ENCODE results near the gene FLOT2. TPM values are rescaled to one million over a fixed set of nuclear protein-coding genes. Genes with fewer than 3 reads are reported as not detected.

Gene FLOT2
- total and polyA plus RNA-seq, 7 experiments from 2014 or later: 134 to 309 (median 228) TPM

GRCh38 chr17:28834420-28834819 lies 63.1 kb downstream of the FLOT2 start:
- Histone ChIP-seq H3K9me3 (ENCODE audit: control insufficient read depth in 2 of 3, low read length in 3 of 3) (no peaks in the 10 kb centered on the region), H3K4me3 (ENCODE audit: low read length) (no peak overlapping the region), H3K36me3 (ENCODE audit: control insufficient read depth in 2 of 3, insufficient read depth in 3 of 3, low read length in 3 of 3) (peaks cover 0 to 9% (median 0%) of the 10 kb centered on the region in 3 experiments), H3K27me3 (ENCODE audit: control insufficient read depth in 2 of 2, insufficient read depth in 2 of 2, low read length in 2 of 2) (no peaks in the 10 kb centered on the region), H3K4me1 (ENCODE audit: control insufficient read depth in 2 of 2, insufficient read depth in 2 of 2, low read length in 2 of 2) (peaks cover 0 to 2% of the 10 kb centered on the region in 2 donors), H3K27ac (ENCODE audit: low read depth, low read length) (no peak overlapping the region)
- no peak for DNase-seq
- Mint-ChIP-seq H3K4me1 (peaks cover 11 to 26% (median 18%) of the 10 kb centered on the region in 7 donors), H3K27me3 (no peaks in the 10 kb centered on the region), H3K4me3 (no peak overlapping the region), H3K9me3 (peaks cover 0 to 1% (median 0%) of the 10 kb centered on the region in 11 donors), H3K27ac (peak overlapping the region in 2 of 9 donors; percentile 30 to 48), H3K36me3 (peaks cover 6 to 21% (median 20%) of the 10 kb centered on the region in 5 donors)
- intact Hi-C loops (cut with micrococcal nuclease): no loop called here
- ATAC-seq: no peak
- CTCF ChIA-PET: no interaction called here
- POLR2A ChIA-PET: interaction anchor here (0.6 kb wide), 1 partner anchor 37 kb away, joined by 5 read pairs; no protein-coding TSS in a partner anchor

Small RNA genes within 50 kb of the gene (microRNA-seq; reads per million reads assigned to microRNA genes)
- gene MIR451B (ENCODE audit: borderline microRNAs expressed): not detected

Other genes starting within 250 kb of the FLOT2 start
- gene SDF2, start 235.8 kb downstream of the FLOT2 start, total RNA-seq: 10 to 100 TPM; 28.6 to 49.5 (median 43.8) TPM
- 10 to 100 TPM; 52.1 to 85.2 TPM for gene SDF2, start 235.8 kb downstream of the FLOT2 start, polyA plus RNA-seq
- gene SUPT6H, start 235.5 kb downstream of the FLOT2 start, total RNA-seq: 100 to 1,000 TPM in 2 of 5 experiments, 10 to 100 TPM in 3; 91.2 to 132 (median 98.5) TPM
- gene SUPT6H, start 235.5 kb downstream of the FLOT2 start, polyA plus RNA-seq: 10 to 100 TPM in 1 of 2 donors, 1 to 10 TPM in 1; 9.8 to 23.8 TPM
- gene PROCA1, start 185.8 kb downstream of the FLOT2 start, total RNA-seq: 10 to 100 TPM in 2 of 5 experiments, 1 to 10 TPM in 3; 5.2 to 14.4 (median 7.3) TPM
- 1 to 10 TPM in 1 of 2 donors, under 1 TPM in 1; 0.44 to 1.4 TPM for gene PROCA1, start 185.8 kb downstream of the FLOT2 start, polyA plus RNA-seq
- 10 to 100 TPM; 11.0 to 50.2 (median 16.4) TPM for gene RAB34, start 179.9 kb downstream of the FLOT2 start, total RNA-seq
- 10 to 100 TPM; 12.2 to 19.2 TPM for gene RAB34, start 179.9 kb downstream of the FLOT2 start, polyA plus RNA-seq
- gene RPL23A, start 177.7 kb downstream of the FLOT2 start, total RNA-seq: 1,000 to 10,000 TPM; 1,887 to 3,452 (median 3,095) TPM
- 1,000 to 10,000 TPM; 5,029 to 6,337 TPM for gene RPL23A, start 177.7 kb downstream of the FLOT2 start, polyA plus RNA-seq
- gene TLCD1, start 171.5 kb downstream of the FLOT2 start, total RNA-seq: 1 to 10 TPM in 1 of 5 experiments, under 1 TPM in 2, not detected in 2; 0.69 to 3.0 (median 0.79) TPM
- not detected for gene TLCD1, start 171.5 kb downstream of the FLOT2 start, polyA plus RNA-seq
- gene NEK8, start 168.9 kb downstream of the FLOT2 start, total RNA-seq: 10 to 100 TPM in 3 of 5 experiments, 1 to 10 TPM in 2; 7.5 to 12.8 (median 11.3) TPM
- 1 to 10 TPM; 3.3 to 4.5 TPM for gene NEK8, start 168.9 kb downstream of the FLOT2 start, polyA plus RNA-seq
- gene TRAF4, start 153.7 kb downstream of the FLOT2 start, total RNA-seq: 100 to 1,000 TPM in 2 of 5 experiments, 10 to 100 TPM in 3; 22.3 to 228 (median 81.6) TPM
- gene TRAF4, start 153.7 kb downstream of the FLOT2 start, polyA plus RNA-seq: 1 to 10 TPM; 1.3 to 2.3 TPM
- gene FAM222B, start 54.9 kb downstream of the FLOT2 start, total RNA-seq: 10 to 100 TPM; 16.5 to 24.4 (median 22.3) TPM
- gene FAM222B, start 54.9 kb downstream of the FLOT2 start, polyA plus RNA-seq: 10 to 100 TPM; 11.8 to 23.1 TPM
- gene ERAL1, start 42.7 kb downstream of the FLOT2 start, total RNA-seq: 10 to 100 TPM; 19.8 to 50.0 (median 24.9) TPM
- gene ERAL1, start 42.7 kb downstream of the FLOT2 start, polyA plus RNA-seq: 10 to 100 TPM; 41.3 to 56.6 TPM
- 10 to 100 TPM; 20.0 to 51.3 (median 30.4) TPM for gene DHRS13, start 5.3 kb upstream of the FLOT2 start, total RNA-seq
- gene DHRS13, start 5.3 kb upstream of the FLOT2 start, polyA plus RNA-seq: 10 to 100 TPM; 15.3 to 29.9 TPM
- 100 to 1,000 TPM in 4 of 5 experiments, 10 to 100 TPM in 1; 89.3 to 162 (median 134) TPM for gene PHF12, start 53.8 kb upstream of the FLOT2 start, total RNA-seq
- 10 to 100 TPM in 1 of 2 donors, 1 to 10 TPM in 1; 6.2 to 21.8 TPM for gene PHF12, start 53.8 kb upstream of the FLOT2 start, polyA plus RNA-seq
- gene SEZ6, start 108.3 kb upstream of the FLOT2 start, total RNA-seq: 1 to 10 TPM in 1 of 5 experiments, under 1 TPM in 1, not detected in 3; 0.40 to 2.0 TPM
- under 1 TPM; 0.63 to 0.66 TPM for gene SEZ6, start 108.3 kb upstream of the FLOT2 start, polyA plus RNA-seq
- 1 to 10 TPM; 1.6 to 6.4 (median 5.3) TPM for gene PIPOX, start 145.4 kb upstream of the FLOT2 start, total RNA-seq
- under 1 TPM; 0.27 to 0.49 TPM for gene PIPOX, start 145.4 kb upstream of the FLOT2 start, polyA plus RNA-seq

Data from naive thymus-derived CD4-positive, alpha-beta T cell (primary cell).